ENCODE data around the gene RAB4B. TPM values are rescaled to one million over a fixed set of nuclear protein-coding genes. Genes with fewer than 3 reads are reported as not detected.
"Not testable (repeated sequence)": the region's sequence is repeated elsewhere in the genome, so short reads cannot be mapped to it uniquely, and the experiment has no call there.

RAB4B gene
- total RNA-seq, 1 donor from 2014 or later = 21.3 TPM

DNA sequence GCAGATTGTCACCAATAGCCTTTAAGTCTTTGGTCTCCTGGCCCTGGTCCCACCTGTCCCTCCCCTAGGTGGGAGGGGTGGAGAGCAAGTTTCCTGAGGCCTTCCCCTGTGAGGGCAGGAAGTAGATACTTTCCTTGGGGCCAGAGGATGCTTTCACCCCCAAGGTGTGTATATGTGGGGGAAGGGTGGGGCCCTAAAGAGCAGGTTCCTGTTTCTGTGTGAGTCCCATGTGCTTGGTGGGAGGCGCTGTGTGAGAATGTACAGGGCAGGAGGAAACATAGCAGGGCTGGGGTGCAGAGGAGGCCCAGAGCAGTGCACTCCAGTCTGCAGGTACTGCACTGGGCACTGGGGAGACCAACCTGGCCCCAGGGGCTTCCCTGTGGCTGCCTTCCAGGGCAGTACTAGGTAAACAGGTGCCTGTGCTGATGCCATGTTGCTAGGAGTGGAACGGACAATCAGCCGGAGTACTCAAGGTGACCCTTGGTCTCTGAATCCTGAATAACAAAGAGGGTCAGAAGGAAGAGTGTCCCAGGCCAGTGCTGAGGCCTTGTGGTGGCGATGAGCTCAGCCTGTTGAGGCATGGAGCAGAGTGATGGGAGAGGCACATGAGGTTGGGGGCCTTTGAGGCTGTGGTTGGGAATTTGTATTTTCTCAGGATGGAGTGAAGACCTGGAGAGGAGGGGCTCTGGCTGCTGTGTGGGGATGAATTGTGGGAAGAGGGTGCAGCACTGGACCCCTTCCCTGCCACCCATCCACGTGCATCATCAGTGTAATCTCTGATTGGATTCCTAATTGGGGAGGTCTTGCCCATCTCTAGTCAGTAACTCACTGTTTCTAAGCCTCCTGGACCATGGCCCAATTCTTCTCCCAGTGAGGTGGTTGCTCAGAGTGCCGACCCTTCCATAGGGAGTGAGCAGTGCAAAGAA is 26.1 kb downstream of the RAB4B start:
- DNase-seq = peak; percentile 11

DNA sequence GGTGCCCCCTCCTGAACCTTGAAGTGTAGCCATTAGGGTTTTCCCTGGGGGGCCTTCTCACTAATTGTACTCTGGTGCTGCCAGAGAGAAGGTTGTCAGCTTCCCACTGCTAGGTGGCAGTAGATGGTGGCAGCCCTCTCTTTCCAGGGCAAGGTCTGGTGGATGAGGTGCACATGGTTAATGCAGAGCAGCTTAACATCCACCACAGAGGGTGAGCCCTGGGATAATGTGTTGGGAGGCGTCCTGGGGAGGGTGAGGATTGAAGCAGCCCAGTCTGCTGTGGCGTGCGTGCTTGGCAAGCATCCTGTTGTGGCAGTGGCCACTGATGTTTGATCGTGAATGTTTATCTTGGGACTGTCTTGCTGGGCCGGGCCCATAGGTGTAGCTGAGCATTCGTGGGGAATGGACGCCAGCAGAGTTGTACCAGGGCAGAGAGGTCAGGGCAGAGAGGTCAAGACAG is 26.8 kb downstream of the RAB4B start:
- peak; percentile 31 for DNase-seq

DNA sequence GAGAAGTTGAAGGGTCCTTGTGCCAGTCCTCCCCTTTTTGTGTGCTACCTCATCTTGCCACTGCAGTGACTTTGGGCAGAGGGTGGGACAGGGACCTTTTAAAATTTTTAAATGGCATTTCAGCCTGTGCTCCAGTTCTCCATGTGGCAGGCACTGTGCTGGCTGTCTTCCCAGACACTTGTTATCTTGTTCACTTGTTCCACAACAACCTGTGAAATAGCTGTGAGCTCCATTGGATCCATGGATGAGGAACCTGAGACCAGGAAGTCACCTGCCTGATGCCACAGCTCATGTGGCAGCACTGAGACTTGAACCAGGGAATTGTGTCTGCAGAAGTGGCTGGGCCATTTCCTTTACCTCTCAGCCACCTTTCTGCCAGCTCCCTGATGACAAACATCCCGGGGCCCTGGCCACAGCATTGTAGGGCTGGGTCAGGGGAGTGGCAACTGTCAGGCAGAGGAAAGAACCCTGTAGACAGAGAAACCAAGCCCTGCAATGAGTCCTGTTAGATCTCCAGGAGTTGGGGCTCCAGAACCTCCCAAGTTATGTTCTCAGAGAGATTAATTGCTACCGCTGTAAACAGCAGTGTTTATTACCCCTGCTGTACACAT is 27.3 kb downstream of the RAB4B start:
- no peak for DNase-seq

- DNase-seq = peak; percentile 99
Observed at GRCh38 chr19:40806423-40807146, 28.5 kb downstream of the RAB4B start.

DNA sequence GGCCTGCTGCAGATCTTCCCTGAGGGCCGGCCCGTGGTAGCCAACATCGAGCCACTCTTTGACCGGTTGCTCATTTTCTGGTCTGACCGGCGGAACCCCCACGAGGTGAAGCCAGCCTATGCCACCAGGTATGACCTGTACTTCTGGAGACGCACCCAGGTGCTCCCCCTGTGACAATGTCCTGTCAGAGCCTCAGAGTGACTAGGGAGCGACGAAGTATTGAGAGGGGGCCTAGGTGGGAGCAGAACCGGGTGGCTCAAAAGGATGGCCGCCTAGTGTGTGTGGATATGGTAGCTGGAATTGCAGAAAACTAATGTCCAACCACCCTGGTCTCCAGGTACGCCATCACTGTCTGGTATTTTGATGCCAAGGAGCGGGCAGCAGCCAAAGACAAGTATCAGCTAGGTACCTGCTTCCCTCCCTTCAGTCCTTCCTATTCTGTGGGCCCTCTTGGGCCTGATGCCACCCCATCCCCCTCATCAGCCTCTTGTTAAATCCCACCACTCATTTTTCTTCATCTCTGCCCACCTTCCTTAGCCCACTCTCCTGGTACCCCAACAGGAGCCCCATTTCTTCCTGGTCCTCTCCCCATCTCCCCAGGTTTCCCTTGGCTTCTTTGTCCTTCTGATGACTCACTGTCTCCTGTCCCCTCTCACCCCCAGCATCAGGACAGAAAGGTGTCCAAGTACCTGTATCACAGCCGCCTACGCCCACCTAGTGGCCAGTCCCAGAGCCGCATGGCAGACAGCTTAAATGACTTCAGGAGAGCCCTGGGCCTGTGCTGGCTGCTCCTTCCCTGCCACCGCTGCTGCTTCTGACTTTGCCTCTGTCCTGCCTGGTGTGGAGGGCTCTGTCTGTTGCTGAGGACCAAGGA is 29.3 kb downstream of the RAB4B start:
- DNase-seq = peak; percentile 42

GRCh38 chr19:40808021-40808325 is 29.9 kb downstream of the RAB4B start:
- no peak for DNase-seq

- DNase-seq = no peak
Observed at GRCh38 chr19:40808497-40808896, 30.4 kb downstream of the RAB4B start.

- DNase-seq = no peak
Observed at GRCh38 chr19:40809358-40810086, 31.5 kb downstream of the RAB4B start.

GRCh38 chr19:40810160-40810559 is 32.1 kb downstream of the RAB4B start:
- DNase-seq = peak; percentile 8

DNA sequence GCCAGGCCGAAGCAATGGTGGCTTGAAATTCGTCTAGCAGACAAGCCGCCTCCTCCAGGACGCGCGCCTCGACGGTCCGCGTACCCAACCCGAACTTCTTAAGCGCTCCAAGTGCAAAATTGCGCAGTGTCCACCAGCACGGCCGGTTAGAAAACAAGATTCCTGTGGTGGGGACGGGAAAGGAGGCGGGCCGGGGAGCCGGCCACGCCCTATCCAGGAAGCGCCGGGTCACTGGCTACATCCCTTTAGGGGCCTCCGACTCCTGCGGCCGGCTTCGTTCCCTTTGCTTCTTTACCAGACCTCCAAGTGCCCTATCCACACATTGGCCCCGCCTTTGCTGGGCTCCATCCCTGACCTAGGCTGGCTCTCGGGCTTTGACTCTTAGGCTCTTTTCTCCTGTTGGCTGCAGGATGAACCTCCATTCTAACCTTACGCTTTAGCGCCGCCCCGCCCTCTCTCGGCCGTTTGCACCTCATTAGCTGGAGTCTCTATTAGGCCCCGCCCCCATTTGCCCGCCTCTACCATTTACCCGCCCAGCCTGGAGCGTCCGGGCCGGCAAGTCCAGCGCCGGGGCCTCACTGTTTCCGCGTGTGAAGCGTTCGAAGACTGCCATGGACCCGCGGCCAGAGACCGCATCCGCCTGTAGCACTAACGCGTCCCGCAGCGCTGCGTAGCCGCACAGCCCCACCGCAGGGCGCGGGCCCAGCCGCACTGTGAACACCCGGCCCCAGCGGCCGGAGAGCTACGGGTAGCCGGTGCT is 32.8 kb downstream of the RAB4B start:
- DNase-seq = peak; percentile 75

GRCh38 chr19:40811478-40812341 is 33.7 kb downstream of the RAB4B start:
- peak; percentile 8 for DNase-seq

- DNase-seq = not testable (repeated sequence)
Observed at GRCh38 chr19:40812571-40812970, 34.5 kb downstream of the RAB4B start.

- peak; percentile 10 for DNase-seq
Observed at GRCh38 chr19:40813182-40813581, 35.1 kb downstream of the RAB4B start.

DNA sequence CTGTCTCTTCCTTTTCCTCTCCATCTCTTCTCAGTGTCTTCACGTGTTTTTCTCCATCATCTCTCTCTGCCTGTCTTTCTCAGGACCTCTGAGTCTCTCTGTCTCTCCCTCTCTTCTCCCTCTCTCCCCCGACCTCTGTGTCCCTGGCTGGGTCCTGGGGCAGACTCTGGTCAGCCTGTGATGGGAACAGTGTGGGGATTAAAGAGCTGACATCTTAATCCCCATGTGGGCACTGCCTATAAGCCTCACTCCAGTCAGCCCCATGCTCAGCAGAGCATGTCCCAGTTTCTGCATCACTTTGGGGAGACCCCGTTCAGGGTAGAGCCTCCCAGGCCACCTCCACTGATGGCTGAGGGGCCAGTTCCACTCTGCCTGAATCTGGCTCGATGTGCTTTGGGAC is 37.2 kb downstream of the RAB4B start:
- DNase-seq = no peak

DNA sequence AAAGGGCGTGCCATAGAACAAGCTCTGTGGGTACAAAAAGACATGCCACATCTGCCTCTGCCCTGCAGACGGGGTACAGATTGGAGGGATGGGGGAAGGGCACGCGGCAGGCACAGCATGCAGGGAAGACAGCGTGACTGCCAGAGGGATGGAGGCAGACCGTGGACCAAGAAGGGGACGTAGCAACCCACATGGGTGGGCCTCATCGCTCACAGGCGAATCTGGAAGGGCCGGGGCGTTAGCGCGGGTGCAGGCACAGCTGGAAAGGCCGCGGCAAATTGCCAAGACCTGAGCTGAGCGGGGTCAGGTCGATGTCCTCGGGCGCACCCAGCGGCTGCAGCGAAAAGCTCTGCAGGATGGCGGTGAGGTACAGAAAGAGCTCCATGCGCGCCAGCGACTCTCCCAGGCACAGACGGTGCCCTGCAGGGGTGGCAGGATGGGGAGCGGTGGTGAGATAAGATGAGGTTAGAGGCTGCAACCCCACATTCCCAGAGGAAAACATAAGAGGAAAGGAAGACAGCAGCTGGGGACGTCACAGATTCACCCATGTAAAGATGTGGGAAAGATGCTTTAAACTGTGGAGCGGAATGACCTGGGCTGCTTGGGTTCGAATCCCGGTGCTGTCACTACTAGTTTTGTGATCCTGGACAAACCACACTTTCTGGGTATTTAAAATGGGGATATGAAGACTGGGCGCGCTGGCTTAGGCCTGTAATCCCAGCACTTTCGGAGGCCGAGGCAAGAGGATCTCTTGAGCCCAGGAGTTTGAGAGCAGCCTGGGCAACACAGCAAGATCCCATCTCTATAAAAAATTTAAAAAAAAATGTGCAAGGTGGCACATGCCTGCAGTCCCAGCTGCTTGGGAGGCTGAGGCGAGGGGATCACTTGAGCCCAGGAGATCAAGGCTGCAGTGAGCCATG is 40.7 kb downstream of the RAB4B start:
- DNase-seq = peak; percentile 43

DNA sequence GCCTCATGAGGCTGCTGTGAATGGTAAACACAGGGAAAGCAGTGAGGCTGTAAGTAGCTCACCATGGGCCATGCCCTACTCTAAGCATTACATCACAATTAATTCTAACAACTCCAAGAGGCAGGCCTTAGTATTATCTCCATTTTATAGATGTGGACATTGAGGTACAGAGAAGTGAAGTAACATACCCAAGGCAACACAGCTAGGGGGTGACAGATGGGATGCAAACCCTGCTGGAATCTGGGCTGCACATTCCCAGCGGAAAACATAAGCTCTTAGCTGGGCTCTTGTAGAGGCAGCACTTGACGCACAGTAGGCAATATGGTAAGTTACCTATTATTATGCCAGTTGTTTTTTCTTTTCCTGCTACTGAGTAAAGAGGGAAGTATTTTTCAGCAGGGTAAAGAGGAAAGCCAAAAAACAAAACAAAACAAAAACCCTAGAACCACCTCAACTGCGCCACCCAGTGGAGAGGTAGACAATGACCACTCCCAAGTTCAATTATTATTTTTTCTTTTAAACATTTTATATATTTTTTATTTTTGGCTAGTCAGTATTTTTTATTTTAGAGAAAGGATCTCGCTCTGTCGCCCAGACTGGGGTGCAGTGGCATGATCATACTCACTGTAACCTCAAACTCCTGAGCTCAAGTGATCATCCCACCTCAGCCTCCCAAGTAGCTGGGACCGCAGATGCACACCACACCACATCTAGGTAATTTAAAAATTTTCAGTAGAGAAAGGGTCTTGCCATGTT is 41.6 kb downstream of the RAB4B start:
- DNase-seq = peak; percentile 47

DNA sequence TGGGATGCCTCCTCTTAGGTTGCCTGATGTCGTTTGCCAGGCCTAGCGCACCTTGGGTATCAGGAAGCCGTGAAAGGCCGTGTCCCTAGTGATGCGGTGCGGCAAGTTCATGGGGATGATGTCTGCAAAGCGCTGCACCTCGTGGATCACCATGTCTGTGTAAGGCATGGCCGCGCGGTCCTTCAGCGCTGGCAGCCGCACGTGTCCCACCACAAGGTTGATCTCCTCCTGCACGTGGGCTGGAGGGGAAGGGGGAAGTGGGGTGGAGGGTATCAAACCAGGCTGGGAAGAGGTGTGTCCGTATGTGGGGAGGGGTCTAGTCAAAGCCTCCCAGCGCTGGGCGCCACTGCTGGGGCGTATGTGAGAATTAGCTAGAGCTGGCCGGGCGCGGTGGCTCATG is 44.1 kb downstream of the RAB4B start:
- no peak for DNase-seq
